H1 (cell line): ENCODE measurements around the gene BRIP1. TPM values are rescaled to one million over a fixed set of nuclear protein-coding genes. Genes with fewer than 3 reads are reported as not detected.
"Not testable (repeated sequence)": the region's sequence is repeated elsewhere in the genome, so short reads cannot be mapped to it uniquely, and the experiment has no call there.

ENCODE experiments used
- CTCF ChIA-PET: fragments of 300-600 bp; sonication (Branson Sonifier 250); formaldehyde crosslinking; loops from one replicate; lab custom pipeline; 2021; ENCODE audit not compliant: partially characterized antibody; lab: Charles Lee
- POLR2A ChIA-PET: fragments of 300-600 bp; sonication (Branson Sonifier 250); formaldehyde crosslinking; loops from one replicate; lab custom pipeline; 2021; ENCODE audit warnings: inconsistent platforms; ENCODE audit not compliant: partially characterized antibody; lab: Charles Lee
- DNase-seq, 2 experiments: peaks; one replicate each; pipeline versions ENCODE4 v3.0.0 to v3.0.0-alpha.2; 2010 to 2022; ENCODE audit warnings: low spot score in 2 of 2, low read depth in 1 of 2, mixed read lengths in 1 of 2
- FAIRE-seq: peaks from 2 replicates; lab custom pipeline; 2011; peaks lifted over from hg19 to GRCh38; lab: Jason Lieb, UNC
- H2AFZ ChIP-seq: 2 replicates; pipeline ENCODE4 v1.8.1; 2012; ENCODE audit warnings: low read length, inconsistent platforms
- H2AK5ac ChIP-seq: 2 replicates; pipeline ENCODE4 v1.6.1; 2013; ENCODE audit warnings: low read depth, low read length
- H2BK120ac ChIP-seq: replicated peaks from 2 replicates; pipeline ENCODE3; 2013; ENCODE audit warnings: low read depth, low read length, inconsistent platforms
- H2BK12ac ChIP-seq: 2 replicates; pipeline ENCODE4 v1.6.1; 2013; ENCODE audit warnings: low read depth, low read length
- H2BK15ac ChIP-seq: 2 replicates; pipeline ENCODE4 v1.6.1; 2013; ENCODE audit warnings: low read length
- H2BK20ac ChIP-seq: 2 replicates; pipeline ENCODE4 v1.6.1; 2013; ENCODE audit warnings: low read length
- H2BK5ac ChIP-seq: 2 replicates; pipeline ENCODE4 v1.6.1; 2013; ENCODE audit warnings: low read depth, low read length
- H3K14ac ChIP-seq: 2 replicates; pipeline ENCODE4 v1.6.1; 2013; ENCODE audit warnings: inconsistent platforms; ENCODE audit not compliant: insufficient read length
- H3K18ac ChIP-seq: 2 replicates; pipeline ENCODE4 v1.6.1; 2013; ENCODE audit warnings: low read length; ENCODE audit errors: extremely low read depth
- H3K23ac ChIP-seq: 2 replicates; pipeline ENCODE4 v1.6.1; 2013; ENCODE audit warnings: inconsistent platforms; ENCODE audit not compliant: insufficient read length
- H3K23me2 ChIP-seq: 2 replicates; pipeline ENCODE4 v1.6.1; 2013; ENCODE audit warnings: low read depth, low read length
- H3K27ac ChIP-seq: 2 replicates; pipeline ENCODE4 v1.6.1; 2011; ENCODE audit warnings: low read depth, low read length, inconsistent platforms
- H3K27me3 ChIP-seq, 4 experiments: replicated peaks in 1 of 4; 1 replicate in 1 of 4; 2 replicates in 3 of 4; pipeline versions ENCODE4 v1.6.1 to v1.8.1; 2011 to 2013; ENCODE audit warnings: low read length in 3 of 4, mild to moderate bottlenecking in 3 of 4, inconsistent platforms in 2 of 4, mixed read lengths in 2 of 4, moderate library complexity in 1 of 4; ENCODE audit not compliant: control insufficient read depth in 3 of 4, insufficient read depth in 3 of 4; ENCODE audit errors: extremely low read depth in 1 of 4
- H3K36me3 ChIP-seq, 4 experiments: 2 replicates each; pipeline versions ENCODE4 v1.6.1 to v1.8.1; 2011 to 2013; ENCODE audit warnings: mild to moderate bottlenecking in 4 of 4, low read length in 3 of 4, moderate library complexity in 2 of 4, control low read depth in 1 of 4, inconsistent platforms in 1 of 4; ENCODE audit not compliant: insufficient read depth in 4 of 4, control insufficient read depth in 2 of 4
- H3K4ac ChIP-seq: replicated peaks from 2 replicates; pipeline ENCODE3; 2013; ENCODE audit warnings: low read length, low read depth, mixed read lengths, inconsistent platforms; ENCODE audit not compliant: insufficient read length
- H3K4me1 ChIP-seq, 4 experiments: replicated peaks in 1 of 4; 1 replicate in 1 of 4; 2 replicates in 3 of 4; pipeline versions ENCODE4 v1.6.1 to v1.8.1; 2011 to 2013; ENCODE audit warnings: low read length in 3 of 4, inconsistent platforms in 2 of 4, mixed read lengths in 1 of 4; ENCODE audit not compliant: insufficient read depth in 4 of 4, control insufficient read depth in 3 of 4
- H3K4me2 ChIP-seq, 2 experiments: 2 replicates each; pipeline versions ENCODE4 v1.6.1 to v1.8.1; 2011 to 2013; ENCODE audit warnings: low read depth in 2 of 2, low read length in 2 of 2, control low read depth in 1 of 2, inconsistent platforms in 1 of 2, mild to moderate bottlenecking in 1 of 2; ENCODE audit not compliant: insufficient read depth in 1 of 2
- H3K4me3 ChIP-seq, 4 experiments: fragments of 200-600, 300-600 bp in 1 of 4; sonication (generic), shearing (Covaris generic), sonication (Bioruptor Twin) in 1 of 4; 2 replicates each; pipeline versions ENCODE4 v1.5.1 to v1.8.1; 2011 to 2016; ENCODE audit warnings: low read length in 4 of 4, low read depth in 3 of 4, control low read depth in 2 of 4, inconsistent platforms in 2 of 4, mild to moderate bottlenecking in 2 of 4, mixed read lengths in 1 of 4, moderate library complexity in 1 of 4; ENCODE audit not compliant: insufficient read depth in 2 of 4; ENCODE audit errors: extremely low read depth in 1 of 4
- H3K56ac ChIP-seq: replicated peaks from 2 replicates; pipeline ENCODE3; 2013; ENCODE audit warnings: low read depth, mild to moderate bottlenecking, mixed read lengths, low read length, inconsistent platforms; ENCODE audit not compliant: insufficient read length
- H3K79me1 ChIP-seq: 2 replicates; pipeline ENCODE4 v1.6.1; 2013; ENCODE audit warnings: low read depth, low read length, control low read depth
- H3K79me2 ChIP-seq, 2 experiments: 2 replicates each; pipeline versions ENCODE4 v1.6.1 to v1.8.1; 2012 to 2013; ENCODE audit warnings: low read length in 2 of 2, mild to moderate bottlenecking in 2 of 2, inconsistent platforms in 1 of 2; ENCODE audit not compliant: insufficient read depth in 2 of 2, control insufficient read depth in 1 of 2
- H3K9ac ChIP-seq, 4 experiments: replicated peaks in 1 of 4; 1 replicate in 1 of 4; 2 replicates in 3 of 4; pipeline versions ENCODE4 v1.6.1 to v1.8.1; 2011 to 2013; ENCODE audit warnings: low read depth in 3 of 4, low read length in 3 of 4, control low read depth in 2 of 4, mild to moderate bottlenecking in 2 of 4, moderate library complexity in 2 of 4, inconsistent platforms in 1 of 4; ENCODE audit errors: extremely low read depth in 1 of 4
- H3K9me3 ChIP-seq, 2 experiments: 2 replicates each; pipeline versions ENCODE4 v1.6.1 to v1.8.1; 2012 to 2013; ENCODE audit warnings: mild to moderate bottlenecking in 2 of 2, moderate library complexity in 2 of 2, control low read depth in 1 of 2, inconsistent platforms in 1 of 2, low read depth in 1 of 2, low read length in 1 of 2, mixed read lengths in 1 of 2; ENCODE audit not compliant: insufficient read depth in 2 of 2
- H4K20me1 ChIP-seq, 2 experiments: replicated peaks in 1 of 2; 2 replicates each; pipeline versions ENCODE3 to v1.8.1; 2011 to 2013; ENCODE audit warnings: inconsistent platforms in 2 of 2, low read length in 2 of 2, mild to moderate bottlenecking in 1 of 2; ENCODE audit not compliant: insufficient read depth in 2 of 2, control insufficient read depth in 1 of 2
- H4K5ac ChIP-seq: 2 replicates; pipeline ENCODE4 v1.6.1; 2013; ENCODE audit warnings: low read length, low read depth, mixed read lengths, inconsistent platforms; ENCODE audit not compliant: insufficient read length
- H4K8ac ChIP-seq: 2 replicates; pipeline ENCODE4 v1.8.0; 2013; ENCODE audit warnings: mild to moderate bottlenecking, moderate library complexity, low read length, inconsistent platforms; ENCODE audit not compliant: insufficient read depth; ENCODE audit errors: extremely low read depth
- H4K91ac ChIP-seq: replicated peaks from 2 replicates; pipeline ENCODE3; 2013; ENCODE audit warnings: low read length, mixed read lengths, inconsistent platforms; ENCODE audit not compliant: insufficient read length
- RFX5 ChIP-seq: IDR thresholded peaks from 2 replicates; pipeline ENCODE4 v1.6.1; 2011; ENCODE audit warnings: low read depth, low read length, improper control_type of control experiment, borderline replicate concordance
- RNF2 ChIP-seq: fragments of 200-900, 300-1000 bp; sonication (generic); IDR thresholded peaks from 2 replicates; pipeline ENCODE4 v1.7.1; 2016; ENCODE audit warnings: borderline replicate concordance, low read depth, mild to moderate bottlenecking, antibody characterized with exemption, low read length; ENCODE audit not compliant: poor library complexity, severe bottlenecking; ENCODE audit errors: missing control alignments
- SAP30 ChIP-seq: fragments of 300-600 bp; sonication (generic); IDR thresholded peaks from 2 replicates; pipeline ENCODE4 v1.7.1; 2012; ENCODE audit warnings: low read length, moderate library complexity, mild to moderate bottlenecking, inconsistent platforms; ENCODE audit not compliant: insufficient read depth, insufficient replicate concordance
- SRF ChIP-seq: IDR thresholded peaks from 2 replicates; pipeline ENCODE4 v1.6.1; 2011; ENCODE audit warnings: mild to moderate bottlenecking, low read depth, low read length, moderate library complexity
- SUZ12 ChIP-seq: fragments of 200-600 bp; sonication (generic); IDR thresholded peaks from 2 replicates; pipeline ENCODE4 v1.6.1; 2012; ENCODE audit warnings: mild to moderate bottlenecking, inconsistent platforms, low read length, moderate library complexity, mixed read lengths
- YY1 ChIP-seq: IDR thresholded peaks from 2 replicates; pipeline ENCODE4 v1.6.1; 2011; ENCODE audit warnings: low read depth, mild to moderate bottlenecking, low read length
- WGBS, 2 experiments: shearing (Covaris generic) in 1 of 2; methylation state at CpG; one replicate each; pipeline versions ENCODE4 v1.1.6 to v1.1.7; 2013 to 2015; ENCODE audit warnings: low lambda C conversion rate in 2 of 2, mixed read lengths in 2 of 2, inconsistent platforms in 1 of 2, low coverage in 1 of 2, missing lambda C conversion rate in 1 of 2; ENCODE audit not compliant: insufficient replicate concordance in 2 of 2, insufficient coverage in 1 of 2, insufficient read length in 1 of 2; ENCODE audit errors: extremely low coverage in 1 of 2, missing lambda C conversion rate in 1 of 2; 5-methylcytosine and 5-hydroxymethylcytosine counted together
- polyA plus RNA-seq, 7 experiments: library from polyadenylated mRNA; depleted of rRNA in 3 of 7; stranded (reverse) in 5 of 7; unstranded in 2 of 7; fragments of >200 nt in 5 of 7; fragments of 200-250 nt in 2 of 7; gene quantifications; 1 replicate in 5 of 7; 2 replicates in 1 of 7; 4 replicates in 1 of 7; pipeline versions ENCODE4 v1.2.1 to v1.2.3, GENCODE V29; 2011 to 2013; ENCODE audit warnings: missing spikeins in 2 of 7, mixed read lengths in 2 of 7
- total RNA-seq: library from RNA; stranded (reverse); fragmentation: NEBNext Ultra II Directional; extraction: Animal tissue kit (Norgen Biotek cat#: 25700); gene quantifications from 2 replicates; pipeline ENCODE4 v1.2.1, GENCODE V29; 2021

BRIP1 gene
- total and polyA plus RNA-seq, 2 of the 8 experiments (the other 6 are each of a cell fraction or from before 2014, with no cell fraction given) = 5.8 to 19.2 TPM

DNA sequence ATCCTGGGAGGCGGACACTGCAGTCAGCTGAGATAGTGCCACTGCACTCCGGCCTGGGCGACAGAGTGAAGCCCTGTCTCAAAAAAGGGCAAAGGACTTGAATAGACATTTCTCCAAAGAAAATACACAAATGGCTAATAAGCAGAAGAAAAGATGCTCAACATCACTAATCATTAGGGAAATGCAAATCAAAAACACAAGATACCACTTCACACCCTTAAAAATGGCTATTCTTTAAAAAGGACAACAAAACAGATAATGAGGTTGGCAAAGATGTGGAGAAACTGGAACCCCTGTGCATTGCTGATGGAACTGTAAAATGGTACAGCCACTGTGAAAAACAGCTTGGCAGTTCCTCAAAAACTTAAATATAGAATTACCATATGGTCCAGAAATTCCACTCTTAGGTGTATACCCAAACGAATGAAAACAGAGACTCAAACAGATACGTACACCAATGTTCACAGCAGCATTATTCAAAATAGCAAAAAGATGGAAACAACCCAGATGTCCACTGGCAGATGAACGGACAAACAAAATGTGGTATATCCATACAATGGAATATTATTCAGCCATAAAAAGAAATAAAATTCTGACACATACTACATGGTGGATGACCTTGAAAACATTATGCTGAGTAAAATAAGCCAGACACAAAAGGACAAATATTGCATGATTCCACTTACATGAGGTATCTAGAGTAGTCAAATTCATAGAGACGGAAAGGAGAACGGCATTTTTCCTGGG, 35.5 kb downstream of the BRIP1 start (continued):
- TF ChIP-seq RNF2 = no peak
- TF ChIP-seq YY1 = no peak
- no peak for TF ChIP-seq SUZ12
- TF ChIP-seq SRF = no peak
- TF ChIP-seq RFX5 = no peak
- no peak for TF ChIP-seq SAP30

- H3K79me1 ChIP-seq, H3K56ac ChIP-seq, H4K8ac ChIP-seq, H3K27me3 ChIP-seq, H4K5ac ChIP-seq, H2BK20ac ChIP-seq, H3K79me2 ChIP-seq, H3K4me2 ChIP-seq, H3K23ac ChIP-seq, H2BK15ac ChIP-seq, H3K27ac ChIP-seq, H4K20me1 ChIP-seq, H3K4me3 ChIP-seq, H2BK5ac ChIP-seq, DNase-seq, H4K91ac ChIP-seq, H3K14ac ChIP-seq, H3K4ac ChIP-seq, FAIRE-seq, H3K9ac ChIP-seq, H3K23me2 ChIP-seq, H3K18ac ChIP-seq, H3K9me3 ChIP-seq, H2BK120ac ChIP-seq, H2BK12ac ChIP-seq, H2AK5ac ChIP-seq, H2AFZ ChIP-seq, POLR2A ChIA-PET, H3K4me1 ChIP-seq: not testable (repeated sequence)
- WGBS, 2 experiments = 86% methylated on average over 1 of the region's 1 CpG; no CpG with 5 or more reads in 1 of the 2 experiments
- H3K36me3 ChIP-seq = peaks cover 0 to 11% (median 4%) of the 10 kb centered on the region in 4 experiments; a peak in 3 of 8 replicates
- CTCF ChIA-PET = interaction anchor here (0.6 kb wide), 2 partner anchors 232 to 407 kb away, joined by 3 read pairs; no protein-coding TSS in a partner anchor
Observed at GRCh38 chr17:61826866-61827265, 36.5 kb downstream of the BRIP1 start.
